K562 (cell line): ENCODE results near the gene IL36RN. TPM values are rescaled to one million over a fixed set of nuclear protein-coding genes. Genes with fewer than 3 reads are reported as not detected.

Experiments used
- BMI1 ChIP-seq: fragments of 150-350 bp; IDR thresholded peaks from 2 replicates; pipeline ENCODE4 v1.6.1; 2014; ENCODE audit warnings: low read length
- ESRRB ChIP-seq: fragments of 250-450 bp; sonication (Bioruptor Pico); IDR thresholded peaks from 2 replicates; pipeline ENCODE4 v1.5.0; 2020; ENCODE audit warnings: mild to moderate bottlenecking, moderate library complexity, borderline replicate concordance
- ZNF408 ChIP-seq: fragments of 250-450 bp; sonication (Bioruptor Pico); IDR thresholded peaks from 2 replicates; pipeline ENCODE4 v1.4.0; 2020; ENCODE audit warnings: low read depth, mild to moderate bottlenecking, moderate library complexity
- ZNF778 ChIP-seq: fragments of 450-650 bp; formaldehyde crosslinking; IDR thresholded peaks from 2 replicates; pipeline ENCODE4 v1.4.0; 2020; ENCODE audit warnings: mild to moderate bottlenecking, moderate library complexity
- polyA plus RNA-seq, 8 experiments: library from polyadenylated mRNA; depleted of rRNA in 4 of 8; stranded (reverse) in 5 of 8; unstranded in 3 of 8; fragments of >200 nt; fragmentation: Nextera tagmentation in 2 of 8; fragmentation: Illumina TruSeq in 1 of 8; extraction: Ambion mirVana in 2 of 8; extraction: Trizol in 1 of 8; gene quantifications; 2 replicates each; pipeline versions ENCODE4 v1.2.1 to v1.2.3, GENCODE V29; 2011 to 2014; ENCODE audit warnings: inconsistent platforms in 1 of 8, missing spikeins in 1 of 8
- total RNA-seq, 7 experiments: library from RNA; depleted of rRNA in 6 of 7; stranded (reverse); fragments of >200 nt in 6 of 7; fragmentation: Illumina TruSeq in 2 of 7; extraction: Trizol in 2 of 7; gene quantifications; 2 replicates each; pipeline versions ENCODE4 v1.2.1 to v1.2.3, GENCODE V29; 2011 to 2021; ENCODE audit warnings: low replicate concordance in 1 of 7
- TF ChIP-seq, protein P1 (sequence below): fragments of 250-450 bp; sonication (Bioruptor Pico); IDR thresholded peaks from 2 replicates; pipeline ENCODE4 v1.4.0; 2020; ENCODE audit warnings: mild to moderate bottlenecking, moderate library complexity
- TF ChIP-seq, protein P2 (sequence below): sonication (generic); formaldehyde crosslinking; IDR thresholded peaks from 2 replicates; pipeline ENCODE4 v1.8.1; 2023; ENCODE audit warnings: mild to moderate bottlenecking, missing genetic modification reagents, moderate library complexity
- TF ChIP-seq, protein P3 (sequence below): fragments of 450-650 bp; conservative IDR thresholded peaks from 2 replicates; pipeline ENCODE4 v1.6.1; 2016; ENCODE audit warnings: missing genetic modification characterization, low read depth, mild to moderate bottlenecking, missing compliant biosample characterization, moderate library complexity

IL36RN gene
- total and polyA plus RNA-seq, 9 of the 15 experiments (the other 6 are each of a cell fraction or from before 2014, with no cell fraction given), result not detected

DNA sequence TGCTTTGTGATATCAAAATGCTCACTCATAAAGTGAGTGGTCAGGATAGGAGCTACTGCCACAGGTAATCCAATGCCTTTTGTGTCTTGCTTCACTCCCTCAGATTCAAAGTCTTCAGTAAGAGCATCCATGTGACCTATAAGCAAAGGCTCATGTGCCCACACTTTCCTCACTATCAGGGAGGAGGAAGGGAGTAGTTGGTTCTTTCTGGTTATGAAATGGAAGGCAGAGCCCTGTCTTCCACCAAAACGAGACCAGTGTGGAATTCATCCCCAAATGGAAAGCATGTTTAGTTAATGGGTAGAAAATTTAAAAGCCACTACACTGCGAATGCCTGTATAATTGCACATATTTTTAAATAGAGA is 34.6 kb downstream of the IL36RN start (continued):
- TF ChIP-seq, protein P1, sequence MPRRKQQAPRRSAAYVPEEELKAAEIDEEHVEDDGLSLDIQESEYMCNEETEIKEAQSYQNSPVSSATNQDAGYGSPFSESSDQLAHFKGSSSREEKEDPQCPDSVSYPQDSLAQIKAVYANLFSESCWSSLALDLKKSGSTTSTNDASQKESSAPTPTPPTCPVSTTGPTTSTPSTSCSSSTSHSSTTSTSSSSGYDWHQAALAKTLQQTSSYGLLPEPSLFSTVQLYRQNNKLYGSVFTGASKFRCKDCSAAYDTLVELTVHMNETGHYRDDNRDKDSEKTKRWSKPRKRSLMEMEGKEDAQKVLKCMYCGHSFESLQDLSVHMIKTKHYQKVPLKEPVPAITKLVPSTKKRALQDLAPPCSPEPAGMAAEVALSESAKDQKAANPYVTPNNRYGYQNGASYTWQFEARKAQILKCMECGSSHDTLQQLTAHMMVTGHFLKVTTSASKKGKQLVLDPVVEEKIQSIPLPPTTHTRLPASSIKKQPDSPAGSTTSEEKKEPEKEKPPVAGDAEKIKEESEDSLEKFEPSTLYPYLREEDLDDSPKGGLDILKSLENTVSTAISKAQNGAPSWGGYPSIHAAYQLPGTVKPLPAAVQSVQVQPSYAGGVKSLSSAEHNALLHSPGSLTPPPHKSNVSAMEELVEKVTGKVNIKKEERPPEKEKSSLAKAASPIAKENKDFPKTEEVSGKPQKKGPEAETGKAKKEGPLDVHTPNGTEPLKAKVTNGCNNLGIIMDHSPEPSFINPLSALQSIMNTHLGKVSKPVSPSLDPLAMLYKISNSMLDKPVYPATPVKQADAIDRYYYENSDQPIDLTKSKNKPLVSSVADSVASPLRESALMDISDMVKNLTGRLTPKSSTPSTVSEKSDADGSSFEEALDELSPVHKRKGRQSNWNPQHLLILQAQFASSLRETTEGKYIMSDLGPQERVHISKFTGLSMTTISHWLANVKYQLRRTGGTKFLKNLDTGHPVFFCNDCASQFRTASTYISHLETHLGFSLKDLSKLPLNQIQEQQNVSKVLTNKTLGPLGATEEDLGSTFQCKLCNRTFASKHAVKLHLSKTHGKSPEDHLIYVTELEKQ (CRISPR knock-in tag), result no peak
- TF ChIP-seq BMI1 (no peak), ZNF408 (CRISPR knock-in tag) (no peak), ESRRB (CRISPR knock-in tag) (no peak), ZNF778 (CRISPR knock-in tag) (no peak)
- TF ChIP-seq, protein P2, sequence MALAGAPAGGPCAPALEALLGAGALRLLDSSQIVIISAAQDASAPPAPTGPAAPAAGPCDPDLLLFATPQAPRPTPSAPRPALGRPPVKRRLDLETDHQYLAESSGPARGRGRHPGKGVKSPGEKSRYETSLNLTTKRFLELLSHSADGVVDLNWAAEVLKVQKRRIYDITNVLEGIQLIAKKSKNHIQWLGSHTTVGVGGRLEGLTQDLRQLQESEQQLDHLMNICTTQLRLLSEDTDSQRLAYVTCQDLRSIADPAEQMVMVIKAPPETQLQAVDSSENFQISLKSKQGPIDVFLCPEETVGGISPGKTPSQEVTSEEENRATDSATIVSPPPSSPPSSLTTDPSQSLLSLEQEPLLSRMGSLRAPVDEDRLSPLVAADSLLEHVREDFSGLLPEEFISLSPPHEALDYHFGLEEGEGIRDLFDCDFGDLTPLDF (CRISPR knock-in tag), result no peak
- TF ChIP-seq, protein P3, sequence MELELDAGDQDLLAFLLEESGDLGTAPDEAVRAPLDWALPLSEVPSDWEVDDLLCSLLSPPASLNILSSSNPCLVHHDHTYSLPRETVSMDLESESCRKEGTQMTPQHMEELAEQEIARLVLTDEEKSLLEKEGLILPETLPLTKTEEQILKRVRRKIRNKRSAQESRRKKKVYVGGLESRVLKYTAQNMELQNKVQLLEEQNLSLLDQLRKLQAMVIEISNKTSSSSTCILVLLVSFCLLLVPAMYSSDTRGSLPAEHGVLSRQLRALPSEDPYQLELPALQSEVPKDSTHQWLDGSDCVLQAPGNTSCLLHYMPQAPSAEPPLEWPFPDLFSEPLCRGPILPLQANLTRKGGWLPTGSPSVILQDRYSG (tag), result no peak
